Fibroblast of skin of right biceps (primary cell): ENCODE measurements around the gene CCDC40.
A peak's percentile ranks its signal among the peaks of the same experiment; 100 is the strongest.

Experiments
- DNase-seq: peaks from one replicate; pipeline ENCODE4 v3.0.0-alpha.2; 2013

Gene CCDC40

DNA sequence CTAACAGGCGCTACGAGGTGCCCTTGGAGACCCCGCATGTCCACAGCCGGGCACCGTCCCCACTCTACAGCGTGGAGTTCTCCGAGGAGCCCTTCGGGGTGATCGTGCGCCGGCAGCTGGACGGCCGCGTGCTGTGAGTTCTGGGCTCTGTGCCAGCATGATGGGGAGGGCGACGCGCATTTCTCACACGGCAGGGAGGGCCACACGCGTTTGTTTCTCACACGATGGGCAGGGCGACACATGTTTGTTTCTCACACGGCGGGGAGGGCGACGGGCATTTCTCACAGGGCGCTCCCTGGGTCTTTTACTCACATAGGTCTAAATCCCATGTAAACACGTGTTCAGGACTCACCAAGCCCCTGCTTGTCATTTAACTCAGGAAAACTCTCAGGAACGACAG, 69.3 kb downstream of the CCDC40 start:
- peak; percentile 17 for DNase-seq

DNA sequence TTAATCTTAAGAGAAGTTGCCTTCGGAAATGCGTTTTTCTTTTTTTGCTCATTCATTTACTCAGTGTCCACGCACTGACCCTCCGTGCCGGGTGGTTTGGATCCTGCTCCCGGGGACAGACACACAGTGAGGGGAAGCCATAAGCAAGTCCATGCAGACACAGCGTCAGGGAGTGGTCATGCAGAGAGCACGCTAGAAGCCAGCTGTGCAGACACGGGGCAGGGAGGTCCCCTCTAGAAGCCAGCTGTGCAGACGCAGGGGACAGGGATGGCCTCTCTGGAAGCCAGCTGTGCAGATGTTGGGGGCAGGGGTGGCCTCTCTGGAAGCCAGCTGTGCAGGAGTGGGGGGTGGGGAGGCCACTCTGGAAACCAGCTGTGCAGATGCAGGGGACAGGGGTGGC, 69.7 kb downstream of the CCDC40 start:
- no peak for DNase-seq

DNA sequence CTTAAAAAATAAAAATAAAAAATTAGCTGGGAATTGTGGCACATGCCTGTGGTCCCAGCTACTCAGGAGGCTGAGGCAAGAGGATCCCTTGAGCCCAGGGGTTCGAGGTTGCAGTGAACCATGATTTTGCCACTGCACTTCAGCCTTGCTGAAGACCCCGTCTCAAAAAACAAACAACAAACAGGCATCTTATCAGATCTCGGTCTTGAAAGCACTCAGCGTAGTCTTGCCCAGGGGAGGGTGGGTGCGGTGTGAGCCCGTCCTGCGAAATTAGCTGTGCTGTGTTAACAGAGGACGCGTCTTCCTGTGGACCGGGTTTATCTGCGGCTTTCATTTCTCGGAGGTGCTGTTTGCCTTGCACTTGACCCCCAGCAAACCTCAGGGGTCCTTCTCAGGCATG, 70.3 kb downstream of the CCDC40 start:
- DNase-seq: no peak

DNA sequence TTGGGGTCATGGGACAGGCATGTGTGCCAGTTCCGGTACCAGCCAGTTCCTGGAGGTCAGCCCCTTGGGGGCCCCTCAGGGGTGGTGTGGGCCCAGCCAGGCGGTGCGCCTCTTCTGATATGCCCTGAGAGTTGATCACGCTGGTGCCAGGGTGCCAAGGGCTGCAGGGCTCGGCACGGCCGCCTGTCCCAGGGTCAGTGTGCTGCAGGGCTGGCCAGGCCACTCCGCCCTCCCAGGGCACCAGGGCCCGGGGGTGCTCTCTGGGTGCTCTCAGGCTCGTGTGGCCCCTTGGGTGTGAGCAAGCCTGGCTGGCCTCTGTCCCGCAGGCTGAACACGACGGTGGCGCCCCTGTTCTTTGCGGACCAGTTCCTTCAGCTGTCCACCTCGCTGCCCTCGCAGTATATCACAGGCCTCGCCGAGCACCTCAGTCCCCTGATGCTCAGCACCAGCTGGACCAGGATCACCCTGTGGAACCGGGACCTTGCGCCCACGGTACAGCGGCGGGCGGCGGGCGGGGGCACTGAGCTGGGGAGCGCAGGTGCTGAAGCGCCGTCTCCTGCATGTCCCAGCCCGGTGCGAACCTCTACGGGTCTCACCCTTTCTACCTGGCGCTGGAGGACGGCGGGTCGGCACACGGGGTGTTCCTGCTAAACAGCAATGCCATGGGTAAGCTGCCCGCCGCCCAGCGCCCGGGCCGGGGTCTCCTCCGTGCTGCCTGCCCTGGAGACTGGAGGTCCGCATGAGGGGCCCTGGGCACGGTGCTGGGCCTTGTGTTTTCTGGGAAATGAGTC, 71.0 kb downstream of the CCDC40 start:
- no peak for DNase-seq

DNA sequence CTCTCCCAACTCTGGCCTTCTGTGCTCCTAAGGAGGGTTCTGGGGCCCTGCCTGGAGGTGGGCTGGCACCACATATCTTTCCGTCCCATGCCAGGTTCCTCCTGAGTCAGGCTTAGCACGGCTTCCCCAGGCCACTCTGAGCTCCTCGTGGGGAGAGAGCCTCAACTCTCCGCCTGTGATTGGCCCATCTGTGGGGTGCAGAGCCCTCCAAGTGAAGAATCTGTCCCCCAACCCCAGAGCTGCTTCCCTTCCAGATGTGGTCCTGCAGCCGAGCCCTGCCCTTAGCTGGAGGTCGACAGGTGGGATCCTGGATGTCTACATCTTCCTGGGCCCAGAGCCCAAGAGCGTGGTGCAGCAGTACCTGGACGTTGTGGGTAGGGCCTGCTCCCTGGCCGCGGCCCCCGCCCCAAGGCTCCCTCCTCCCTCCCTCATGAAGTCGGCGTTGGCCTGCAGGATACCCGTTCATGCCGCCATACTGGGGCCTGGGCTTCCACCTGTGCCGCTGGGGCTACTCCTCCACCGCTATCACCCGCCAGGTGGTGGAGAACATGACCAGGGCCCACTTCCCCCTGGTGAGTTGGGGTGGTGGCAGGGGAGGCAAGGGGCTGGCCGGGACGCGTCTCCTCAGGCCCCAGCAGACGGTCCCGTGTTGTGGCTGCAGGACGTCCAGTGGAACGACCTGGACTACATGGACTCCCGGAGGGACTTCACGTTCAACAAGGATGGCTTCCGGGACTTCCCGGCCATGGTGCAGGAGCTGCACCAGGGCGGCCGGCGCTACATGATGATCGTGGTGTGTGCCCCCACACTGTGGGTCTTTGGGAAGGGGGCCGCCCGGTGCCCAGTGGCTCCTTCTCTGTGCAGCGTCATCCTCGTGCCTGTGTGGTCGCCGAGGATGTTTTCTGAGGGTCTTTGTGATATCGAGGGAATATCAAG, 71.9 kb downstream of the CCDC40 start:
- DNase-seq: no peak

DNA sequence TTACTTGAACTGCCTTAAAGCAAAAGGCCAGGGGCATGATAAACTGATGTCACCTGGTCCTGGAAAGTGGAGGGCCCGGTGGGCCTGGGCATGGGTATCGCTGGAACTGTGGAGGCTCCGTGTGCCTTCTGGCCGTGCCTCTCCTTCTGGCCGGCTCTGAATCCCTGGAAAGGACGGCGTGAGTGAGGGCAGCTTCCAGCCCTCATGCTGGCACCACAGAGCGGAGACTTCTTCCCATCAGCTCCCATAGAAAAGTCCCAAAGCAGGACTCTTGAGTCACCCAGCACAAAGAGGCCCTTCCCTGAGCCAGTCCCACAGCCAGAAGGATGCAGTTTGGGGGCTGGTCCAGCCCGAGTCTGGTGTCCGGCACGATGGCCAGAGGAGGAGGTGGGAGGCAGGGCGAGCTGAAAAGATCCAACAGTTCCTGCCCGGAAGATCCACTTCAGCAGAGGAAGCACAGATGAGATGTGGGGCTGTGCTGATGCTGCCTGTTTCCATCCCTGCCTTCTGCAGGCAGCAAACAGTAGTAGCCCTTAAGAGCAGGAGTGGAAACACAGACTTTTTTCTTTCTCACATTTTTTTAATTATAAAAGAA, 72.7 kb downstream of the CCDC40 start:
- no peak for DNase-seq

DNA sequence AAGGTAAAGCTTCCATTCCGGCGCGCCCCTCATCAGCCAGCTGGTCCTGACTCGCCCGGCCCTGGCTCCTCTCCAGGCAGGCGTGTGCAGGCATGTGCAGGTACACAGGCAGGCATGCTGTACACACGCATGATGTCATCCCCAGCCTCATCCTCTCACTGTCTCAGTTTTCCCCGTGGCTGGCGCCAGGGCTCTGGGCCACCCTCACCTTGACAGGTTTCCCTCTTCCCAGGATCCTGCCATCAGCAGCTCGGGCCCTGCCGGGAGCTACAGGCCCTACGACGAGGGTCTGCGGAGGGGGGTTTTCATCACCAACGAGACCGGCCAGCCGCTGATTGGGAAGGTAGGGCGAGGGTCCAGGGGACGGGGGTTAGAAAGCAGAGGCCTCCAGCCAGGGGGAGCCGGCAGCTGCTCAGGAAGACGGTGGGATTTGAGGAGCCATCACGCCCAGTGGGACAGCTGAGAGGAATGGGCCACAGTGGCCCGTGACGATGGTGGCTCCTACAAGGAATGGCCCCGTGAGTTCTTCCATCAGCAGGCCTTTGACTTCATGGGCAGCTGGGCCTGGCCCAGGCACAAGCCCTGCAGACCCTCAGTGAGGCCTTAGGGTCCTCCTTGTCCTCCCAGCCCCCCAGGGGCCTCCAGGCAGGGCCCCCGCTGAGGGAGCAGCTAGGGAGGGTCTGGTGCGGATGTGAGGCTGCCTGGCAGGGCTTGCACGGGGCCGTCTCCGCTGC, 73.4 kb downstream of the CCDC40 start:
- no peak for DNase-seq

DNA sequence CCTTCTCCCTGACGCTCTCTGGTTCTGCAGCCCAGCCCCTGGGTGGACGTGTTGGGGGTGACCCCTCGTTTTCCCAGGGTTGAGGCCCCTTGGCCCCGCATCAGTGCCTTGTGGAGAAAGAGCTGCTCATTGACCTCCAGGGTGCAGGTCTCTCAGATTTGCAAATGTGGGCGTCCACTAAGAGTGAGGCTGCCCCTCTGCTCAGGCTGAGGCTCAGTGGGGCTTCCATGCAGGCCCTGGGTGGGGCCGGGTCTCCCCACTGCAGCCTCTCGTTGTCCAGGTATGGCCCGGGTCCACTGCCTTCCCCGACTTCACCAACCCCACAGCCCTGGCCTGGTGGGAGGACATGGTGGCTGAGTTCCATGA, 74.0 kb downstream of the CCDC40 start:
- DNase-seq: no peak

DNA sequence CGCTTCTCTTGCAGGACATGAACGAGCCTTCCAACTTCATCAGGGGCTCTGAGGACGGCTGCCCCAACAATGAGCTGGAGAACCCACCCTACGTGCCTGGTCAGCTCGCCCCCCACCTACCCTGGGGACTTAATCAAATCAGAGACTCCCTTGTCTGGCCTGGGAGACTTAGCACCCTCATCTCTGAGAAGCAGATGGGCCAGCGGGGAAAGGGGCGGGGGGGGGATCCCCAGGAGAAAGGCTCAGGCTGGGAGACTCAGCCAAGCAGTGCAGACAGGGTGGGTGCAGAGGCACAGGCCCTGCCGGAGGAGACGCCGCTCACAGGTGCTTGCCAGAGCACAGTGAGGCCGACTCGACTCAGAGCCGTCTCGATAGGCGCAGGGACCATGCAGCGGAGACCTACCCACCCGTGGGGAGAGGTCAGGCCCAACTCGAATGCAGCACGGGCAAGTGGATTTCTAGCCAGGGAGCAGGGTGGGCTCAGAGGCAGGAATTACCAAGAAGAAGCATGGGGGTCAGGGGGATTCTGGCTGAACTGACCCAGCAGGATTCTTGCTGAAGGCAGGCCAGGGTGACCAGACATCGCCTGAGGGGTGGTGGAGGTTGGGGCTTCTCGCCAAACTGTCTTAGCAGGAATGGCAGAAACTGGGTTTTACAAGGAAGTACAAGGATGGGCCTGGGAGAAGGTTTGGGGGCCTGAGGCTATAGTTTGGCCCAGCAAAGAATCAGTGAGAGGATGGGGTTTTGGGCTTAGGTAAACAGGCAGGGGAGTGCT, 74.7 kb downstream of the CCDC40 start:
- no peak for DNase-seq

DNA sequence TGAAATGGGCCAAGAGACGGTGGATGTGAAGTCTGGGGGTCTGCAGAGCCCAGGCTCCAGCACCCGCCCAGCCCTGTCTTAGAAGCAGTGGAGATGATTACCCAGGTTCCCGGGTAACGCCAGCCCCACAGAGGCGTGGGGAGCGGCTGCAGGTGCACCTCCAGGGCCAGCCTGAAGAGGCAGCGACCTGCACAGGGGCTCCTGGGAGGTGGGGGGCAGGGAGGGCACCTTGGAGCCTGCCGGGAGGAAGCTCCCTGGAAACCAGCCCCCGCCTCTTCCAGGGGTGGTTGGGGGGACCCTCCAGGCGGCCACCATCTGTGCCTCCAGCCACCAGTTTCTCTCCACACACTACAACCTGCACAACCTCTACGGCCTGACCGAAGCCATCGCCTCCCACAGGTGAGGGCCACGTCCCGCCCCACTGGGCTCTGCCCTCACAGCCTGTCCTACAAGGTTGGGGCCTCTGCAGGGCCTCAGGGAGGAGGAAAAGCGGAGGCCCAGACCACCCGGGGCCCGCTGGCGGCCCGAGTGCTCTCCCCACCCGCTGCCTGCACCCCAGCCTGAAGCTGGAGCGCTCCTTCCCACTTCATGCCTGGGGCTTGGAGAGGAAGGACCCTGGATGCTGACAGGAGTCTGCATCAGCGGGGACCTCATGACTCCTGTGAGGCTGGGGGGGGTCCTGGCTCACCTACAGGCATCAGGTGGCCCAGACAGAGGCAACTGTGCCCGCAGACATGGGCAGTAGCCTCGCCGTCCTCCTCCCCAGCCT, 75.4 kb downstream of the CCDC40 start:
- DNase-seq: no peak

DNA sequence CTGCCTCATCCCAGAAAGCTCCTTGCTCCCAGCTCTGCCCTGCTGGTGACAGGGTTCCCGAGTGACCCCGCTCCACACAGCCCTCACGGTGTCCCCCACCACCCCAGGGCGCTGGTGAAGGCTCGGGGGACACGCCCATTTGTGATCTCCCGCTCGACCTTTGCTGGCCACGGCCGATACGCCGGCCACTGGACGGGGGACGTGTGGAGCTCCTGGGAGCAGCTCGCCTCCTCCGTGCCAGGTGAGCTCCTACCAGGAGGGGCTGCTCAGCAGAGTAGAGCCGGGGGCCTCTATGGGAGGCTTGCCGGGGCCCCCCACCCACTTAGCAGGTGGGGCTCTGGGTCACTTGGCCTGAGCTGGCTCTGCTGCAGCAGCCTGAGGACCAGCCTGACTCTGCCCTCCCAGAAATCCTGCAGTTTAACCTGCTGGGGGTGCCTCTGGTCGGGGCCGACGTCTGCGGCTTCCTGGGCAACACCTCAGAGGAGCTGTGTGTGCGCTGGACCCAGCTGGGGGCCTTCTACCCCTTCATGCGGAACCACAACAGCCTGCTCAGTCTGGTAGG, 76.1 kb downstream of the CCDC40 start:
- DNase-seq: no peak

DNA sequence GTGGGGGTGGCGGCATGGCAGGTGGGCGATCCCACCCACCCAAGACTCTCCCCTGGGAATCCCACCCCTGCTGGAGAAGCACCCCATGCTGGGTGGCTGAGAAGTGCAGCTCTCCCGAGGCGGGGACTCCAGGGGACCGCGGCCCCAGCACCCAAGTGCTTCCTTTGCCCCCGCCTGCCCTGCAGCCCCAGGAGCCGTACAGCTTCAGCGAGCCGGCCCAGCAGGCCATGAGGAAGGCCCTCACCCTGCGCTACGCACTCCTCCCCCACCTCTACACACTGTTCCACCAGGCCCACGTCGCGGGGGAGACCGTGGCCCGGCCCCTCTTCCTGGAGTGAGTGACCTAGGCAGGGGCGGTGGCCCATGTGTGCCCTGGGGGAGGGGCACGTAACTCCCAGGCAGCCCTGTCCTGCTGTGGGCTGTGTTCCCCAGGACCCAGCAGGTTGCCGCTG, 76.6 kb downstream of the CCDC40 start:
- DNase-seq: no peak

DNA sequence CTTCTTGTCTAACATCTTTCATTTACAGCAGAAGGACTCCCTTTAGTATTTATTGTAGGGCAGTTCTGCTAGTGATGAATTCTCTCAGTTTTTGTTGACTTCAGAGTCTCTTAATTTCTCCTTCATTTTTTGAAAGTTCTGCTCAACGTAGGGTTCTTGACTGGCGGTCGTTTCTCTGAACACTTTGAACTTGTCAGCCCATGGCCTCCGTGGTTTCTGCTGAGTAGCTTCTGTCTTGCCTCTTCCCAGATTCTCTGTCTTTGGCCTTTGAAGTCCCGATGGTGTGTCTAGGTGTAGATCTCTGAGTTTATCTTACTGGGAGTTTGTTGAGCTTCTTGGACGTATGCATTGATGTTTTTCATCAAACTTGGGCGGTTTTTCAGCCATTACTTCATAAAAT, 78.3 kb downstream of the CCDC40 start:
- no peak for DNase-seq

DNA sequence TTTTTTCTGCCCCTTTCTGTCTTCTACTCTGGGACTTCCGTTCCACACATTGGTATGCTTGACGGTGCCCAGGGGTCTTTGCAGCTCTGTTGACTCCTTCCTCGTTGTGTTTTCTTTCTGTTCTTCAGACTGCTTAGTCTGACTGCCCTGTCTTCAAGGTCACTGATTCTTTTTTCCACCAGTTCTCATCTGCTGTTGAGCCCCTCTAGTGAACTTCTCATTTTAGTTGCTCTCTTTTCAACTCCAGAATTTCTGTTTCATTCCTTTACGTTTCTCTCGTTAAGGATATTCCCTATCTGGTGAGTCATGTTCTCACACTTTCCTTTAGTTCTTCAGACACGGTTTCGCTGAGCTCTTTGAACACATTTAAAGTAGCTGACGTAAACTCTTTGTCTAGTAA, 78.7 kb downstream of the CCDC40 start:
- no peak for DNase-seq

DNA sequence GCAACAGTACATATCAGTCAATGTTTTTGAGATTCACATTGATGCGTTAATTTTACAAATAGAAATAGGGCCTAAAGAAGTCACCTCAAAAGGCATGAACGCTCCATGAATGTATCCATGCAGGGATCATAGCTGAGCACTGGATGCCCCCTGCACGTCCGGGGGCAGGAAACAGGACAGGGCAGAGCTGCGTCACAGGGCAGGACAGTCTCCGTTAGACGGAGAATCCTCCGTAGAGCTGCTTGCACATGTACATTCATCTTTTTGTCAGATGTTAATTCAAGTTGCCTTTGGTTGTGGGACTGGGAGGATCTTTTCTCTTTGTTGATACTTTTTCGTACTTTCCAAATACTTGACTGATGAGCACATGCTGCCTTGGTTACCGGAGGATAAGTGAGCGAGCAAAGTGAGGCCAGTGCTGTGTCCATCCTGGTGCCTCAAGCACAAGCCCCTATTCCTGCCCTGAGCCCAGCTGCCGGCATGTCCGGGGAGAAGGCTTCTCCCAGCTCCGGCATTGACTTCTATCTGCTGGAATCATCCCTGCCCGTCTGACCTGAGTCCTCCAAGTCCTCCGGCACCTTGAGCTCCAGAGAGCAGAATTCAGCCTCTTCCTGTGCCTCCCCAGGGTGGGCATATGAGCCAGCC, 80.0 kb downstream of the CCDC40 start:
- no peak for DNase-seq

DNA sequence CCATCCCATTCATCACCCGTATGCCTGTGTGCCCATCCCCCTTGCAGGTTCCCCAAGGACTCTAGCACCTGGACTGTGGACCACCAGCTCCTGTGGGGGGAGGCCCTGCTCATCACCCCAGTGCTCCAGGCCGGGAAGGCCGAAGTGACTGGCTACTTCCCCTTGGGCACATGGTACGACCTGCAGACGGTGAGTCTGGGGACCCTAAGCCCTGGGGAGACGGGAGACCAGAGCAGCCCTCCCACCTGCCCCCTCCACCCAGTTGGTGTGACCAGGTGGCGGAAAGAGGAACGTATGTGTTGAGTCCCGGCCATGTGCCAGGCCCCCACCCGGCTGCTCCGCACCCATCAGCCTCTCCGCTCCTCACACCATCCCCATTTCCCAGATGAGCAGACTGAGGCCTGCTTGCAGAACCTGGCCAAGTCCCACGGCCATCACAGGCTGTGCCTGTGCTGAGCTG, 80.5 kb downstream of the CCDC40 start:
- no peak for DNase-seq

DNA sequence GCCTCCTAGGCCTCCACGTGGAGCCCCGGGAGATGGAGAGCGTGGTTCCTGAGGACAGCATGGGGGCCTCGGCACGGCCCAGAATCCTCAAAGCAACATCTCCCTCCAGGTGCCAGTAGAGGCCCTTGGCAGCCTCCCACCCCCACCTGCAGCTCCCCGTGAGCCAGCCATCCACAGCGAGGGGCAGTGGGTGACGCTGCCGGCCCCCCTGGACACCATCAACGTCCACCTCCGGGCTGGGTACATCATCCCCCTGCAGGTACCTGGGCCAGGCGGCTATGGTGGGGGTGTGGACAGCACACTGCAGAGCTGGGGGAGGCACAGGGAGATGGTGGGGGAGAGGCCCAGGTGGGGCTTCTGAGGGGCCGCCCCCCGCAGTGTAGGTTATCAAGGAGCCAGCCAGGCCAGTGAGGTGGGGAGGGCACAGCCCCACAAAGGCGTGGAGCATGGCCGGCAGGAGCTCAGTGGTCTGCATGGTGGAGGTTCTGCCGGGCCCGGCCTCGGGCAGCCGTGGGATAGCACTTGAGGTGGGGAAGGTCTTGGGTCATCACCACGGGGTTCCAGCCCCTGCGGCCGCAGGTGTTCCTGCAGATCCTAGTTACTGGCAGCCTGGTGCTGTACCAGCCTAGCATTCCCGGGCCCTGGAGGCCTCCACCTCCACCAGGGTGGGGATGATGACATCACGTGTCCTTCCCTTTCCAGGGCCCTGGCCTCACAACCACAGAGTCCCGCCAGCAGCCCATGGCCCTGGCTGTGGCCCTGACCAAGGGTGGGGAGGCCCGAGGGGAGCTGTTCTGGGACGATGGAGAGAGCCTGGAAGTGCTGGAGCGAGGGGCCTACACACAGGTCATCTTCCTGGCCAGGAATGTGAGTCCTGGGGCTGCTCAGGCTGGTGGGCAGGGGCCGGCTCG, 81.3 kb downstream of the CCDC40 start:
- no peak for DNase-seq

DNA sequence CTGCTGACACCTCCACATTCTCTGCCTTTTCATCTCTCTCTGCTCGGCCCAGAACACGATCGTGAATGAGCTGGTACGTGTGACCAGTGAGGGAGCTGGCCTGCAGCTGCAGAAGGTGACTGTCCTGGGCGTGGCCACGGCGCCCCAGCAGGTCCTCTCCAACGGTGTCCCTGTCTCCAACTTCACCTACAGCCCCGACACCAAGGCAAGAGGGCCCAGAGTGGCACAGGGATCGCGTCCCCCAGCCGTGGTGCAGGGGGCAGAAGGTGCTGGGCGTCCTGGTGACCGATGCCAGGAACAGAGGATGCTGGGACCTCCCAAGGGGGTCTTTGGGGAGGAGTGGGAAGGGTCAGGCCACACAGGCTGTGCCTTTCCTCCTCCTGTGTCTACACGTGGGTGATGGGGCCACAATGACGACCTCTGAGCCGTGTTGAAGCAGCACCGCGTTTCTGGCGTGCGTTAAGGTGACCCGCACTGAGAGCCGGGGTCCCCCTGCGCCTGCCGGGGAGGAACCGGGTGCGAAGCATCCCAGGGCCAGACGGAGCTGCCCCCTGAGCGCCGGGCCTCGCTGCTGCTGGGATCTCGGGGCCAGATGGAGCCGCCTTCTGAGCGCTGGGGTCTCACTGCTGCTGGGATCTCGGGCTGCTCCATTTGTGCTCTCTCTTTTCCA, 82.3 kb downstream of the CCDC40 start:
- DNase-seq: no peak
